Panc1 (cell line): Measurements from ENCODE around the gene MST1. TPM values are rescaled to one million over a fixed set of nuclear protein-coding genes. Genes with fewer than 3 reads are reported as not detected.

Experiments
- ATAC-seq: fragments of 200-7000 bp; cut with Tn5 transposase; 2 replicates; pipeline ENCODE4 v1.9.1; 2020; ENCODE audit warnings: mild to moderate bottlenecking, moderate library complexity
- BruUV-seq: library from RNA; stranded (reverse); fragments of 400-500 nt; replicated peaks from 2 replicates; lab custom pipeline; 2021; lab: Mats Ljungman, UMichigan
- CTCF ChIA-PET: fragments of 300-600 bp; sonication (Branson Sonifier 250); formaldehyde crosslinking; loops from one replicate; lab custom pipeline; 2022; ENCODE audit warnings: antibody characterized with exemption; lab: Charles Lee
- POLR2A ChIA-PET: fragments of 300-600 bp; sonication (Branson Sonifier 250); formaldehyde crosslinking; loops from one replicate; lab custom pipeline; 2022; ENCODE audit warnings: antibody characterized with exemption; lab: Charles Lee
- DNase-seq: peaks from one replicate; pipeline ENCODE4 v3.0.0-alpha.2; 2010; ENCODE audit warnings: low read depth, low spot score
- H3K27ac ChIP-seq: 2 replicates; pipeline ENCODE4 v1.5.1; 2011; ENCODE audit warnings: mild to moderate bottlenecking, low read length, inconsistent platforms
- H3K27me3 ChIP-seq: fragments of 200-500 bp; sonication (Bioruptor generic); 2 replicates; pipeline ENCODE4 v1.6.0; 2014; ENCODE audit warnings: low read length, inconsistent platforms; ENCODE audit not compliant: control insufficient read depth, insufficient read depth
- H3K36me3 ChIP-seq: fragments of 200-500 bp; sonication (Bioruptor generic); 2 replicates; pipeline ENCODE4 v1.5.1; 2014; ENCODE audit warnings: inconsistent platforms, mild to moderate bottlenecking, low read length, moderate library complexity; ENCODE audit not compliant: control insufficient read depth, insufficient read depth
- H3K4me1 ChIP-seq: 2 replicates; pipeline ENCODE4 v1.5.1; 2011; ENCODE audit warnings: inconsistent platforms, mild to moderate bottlenecking, low read length, moderate library complexity; ENCODE audit not compliant: control insufficient read depth, insufficient read depth
- H3K4me3 ChIP-seq, 2 experiments: 2 replicates each; pipeline ENCODE4 v1.5.1; 2011 to 2012; ENCODE audit warnings: low read depth in 2 of 2, low read length in 2 of 2, mild to moderate bottlenecking in 2 of 2, inconsistent platforms in 1 of 2, moderate library complexity in 1 of 2
- H3K9me3 ChIP-seq: fragments of 200-500 bp; sonication (Bioruptor generic); 2 replicates; pipeline ENCODE4 v1.5.1; 2014; ENCODE audit warnings: low read depth, mild to moderate bottlenecking, inconsistent platforms, low read length, moderate library complexity; ENCODE audit not compliant: control insufficient read depth, insufficient read depth
- CTCF ChIP-seq: fragments of 450-650 bp; IDR thresholded peaks from 2 replicates; pipeline ENCODE4 v1.5.1; 2017; ENCODE audit warnings: mild to moderate bottlenecking
- POLR2AphosphoS5 ChIP-seq: IDR thresholded peaks from 2 replicates; pipeline ENCODE4 v1.6.1; 2012; ENCODE audit warnings: mild to moderate bottlenecking, low read depth, low read length, moderate library complexity
- REST ChIP-seq, 2 experiments: IDR thresholded peaks; 2 replicates each; pipeline ENCODE4 v1.6.1; 2011 to 2012; ENCODE audit warnings: low read depth in 2 of 2, control low read depth in 1 of 2, low read length in 1 of 2, mild to moderate bottlenecking in 1 of 2, moderate library complexity in 1 of 2; ENCODE audit not compliant: insufficient read depth in 1 of 2
- SIN3A ChIP-seq: IDR thresholded peaks from 2 replicates; pipeline ENCODE4 v1.6.1; 2012; ENCODE audit warnings: low read depth, mild to moderate bottlenecking, low read length, moderate library complexity, borderline replicate concordance; ENCODE audit not compliant: insufficient read depth
- TCF7L2 ChIP-seq: IDR thresholded peaks from 2 replicates; pipeline ENCODE4 v1.6.1; 2011; ENCODE audit warnings: mild to moderate bottlenecking, low read depth, low read length, inconsistent platforms
- in situ Hi-C: cut with HindIII; loops from 2 replicates; pipeline ENCODE4 v1.10.0; 2016; ENCODE audit warnings: low sequenced_read_pairs, low pct_unique_long_range_greater_than_20kb
- intact Hi-C: fragments of 100-400 bp; cut with micrococcal nuclease; formaldehyde crosslinking; loops from one replicate; pipeline ENCODE4 v1.10.0; 2022; ENCODE audit not compliant: unreplicated experiment
- total RNA-seq: library from RNA; stranded (reverse); gene quantifications from one replicate; pipeline ENCODE4 v1.2.1, GENCODE V29; 2021; ENCODE audit not compliant: unreplicated experiment

The MST1 gene
- total RNA-seq, 1 experiment from 2014 or later: 14.0 TPM

DNA sequence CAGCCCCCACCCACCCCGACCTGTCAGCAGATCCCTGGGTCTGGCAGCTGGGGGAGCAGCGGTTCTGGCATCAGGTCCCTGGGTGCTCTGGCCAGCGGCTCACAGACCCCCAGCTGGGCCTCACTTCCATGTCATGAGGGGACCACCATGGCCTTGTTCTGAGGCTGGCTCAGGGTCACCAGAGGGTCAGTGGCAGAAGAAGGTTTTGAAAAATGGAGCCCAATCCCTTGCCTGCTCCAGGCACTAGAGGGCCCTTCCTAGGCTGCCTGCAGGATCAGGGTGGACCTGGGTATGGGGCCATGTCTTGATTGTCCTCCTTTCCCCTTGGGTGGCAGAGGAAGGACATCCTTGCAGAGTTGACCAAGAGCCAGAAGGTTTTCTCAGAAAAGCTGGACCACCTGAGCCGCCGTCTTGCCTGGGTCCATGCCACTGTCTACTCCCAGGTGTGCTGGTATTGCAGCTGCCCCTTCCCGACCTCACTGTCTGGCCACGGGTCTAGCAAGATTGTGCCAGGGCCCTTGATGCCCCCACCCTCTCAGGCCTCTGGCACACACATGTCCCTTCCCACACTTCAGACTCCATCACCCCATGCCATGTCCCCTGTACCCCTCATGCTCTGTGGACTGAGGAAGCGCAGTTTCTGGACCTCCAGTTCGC, 17.3 kb upstream of the MST1 start:
- no peak for TF ChIP-seq TCF7L2
- CTCF ChIA-PET: no interaction called here
- no TSS peak for BruUV-seq
- in situ Hi-C loops: no loop called here
- Histone ChIP-seq H3K9me3 (no peaks in the 10 kb centered on the region), H3K36me3 (no peaks in the 10 kb centered on the region), H3K27ac (no peak overlapping the region), H3K4me1 (no peaks in the 10 kb centered on the region), H3K4me3 (no peak overlapping the region), H3K27me3 (no peaks in the 10 kb centered on the region)
- no peak for ATAC-seq
- intact Hi-C loops: no loop called here
- POLR2A ChIA-PET: no interaction called here
- DNase-seq: no peak

GRCh38 chr3:49705390-49705960, 16.2 kb upstream of the MST1 start:
- in situ Hi-C loops: no loop called here
- no peak for TF ChIP-seq CTCF
- H3K4me3 ChIP-seq: no peak overlapping the region
- ATAC-seq (no peak), DNase-seq (no peak)
- H3K27ac ChIP-seq: no peak overlapping the region
- H3K27me3 ChIP-seq: no peaks in the 10 kb centered on the region
- no peaks in the 10 kb centered on the region for H3K36me3 ChIP-seq
- intact Hi-C loops: no loop called here
- POLR2A ChIA-PET: no interaction called here
- CTCF ChIA-PET: no interaction called here
- no peaks in the 10 kb centered on the region for H3K9me3 ChIP-seq
- no TSS peak for BruUV-seq
- H3K4me1 ChIP-seq: no peaks in the 10 kb centered on the region

- Histone ChIP-seq H3K4me1 (no peaks in the 10 kb centered on the region), H3K27ac (no peak overlapping the region), H3K4me3 (no peak overlapping the region), H3K9me3 (no peaks in the 10 kb centered on the region), H3K27me3 (no peaks in the 10 kb centered on the region), H3K36me3 (no peaks in the 10 kb centered on the region)
- DNase-seq (no peak), ATAC-seq (no peak)
- intact Hi-C loops (no loop called here), in situ Hi-C loops (no loop called here)
- no peak for TF ChIP-seq SIN3A
- TF ChIP-seq POLR2AphosphoS5: no peak
- no peak for TF ChIP-seq CTCF
- no peak for TF ChIP-seq TCF7L2
- no peak for TF ChIP-seq REST (IDR thresholded peaks at IDR 0.05; ENCODE audit: insufficient read depth in 1 of 2, low read depth in 2 of 2, low read length in 1 of 2)
- no TSS peak for BruUV-seq
- CTCF ChIA-PET: no interaction called here
- POLR2A ChIA-PET: no interaction called here
Measured at GRCh38 chr3:49704629-49705028, 15.4 kb upstream of the MST1 start.
